WTC11 (cell line): ENCODE measurements around the gene IL1RN.

ENCODE experiments used
- RELA ChIP-seq: sonication (generic); formaldehyde crosslinking; IDR thresholded peaks from 2 replicates; pipeline ENCODE4 v1.8.1; 2022; ENCODE audit warnings: missing genetic modification reagents, mild to moderate bottlenecking, borderline replicate concordance
- ZNF121 ChIP-seq: sonication (generic); formaldehyde crosslinking; IDR thresholded peaks from 2 replicates; pipeline ENCODE4 v1.8.0; 2023; ENCODE audit warnings: missing genetic modification reagents
- TF ChIP-seq, protein P1 (sequence below): fragments of 200-600 bp; IDR thresholded peaks from 2 replicates; pipeline ENCODE4 v1.8.0; 2022; ENCODE audit warnings: antibody characterized with exemption

DNA sequence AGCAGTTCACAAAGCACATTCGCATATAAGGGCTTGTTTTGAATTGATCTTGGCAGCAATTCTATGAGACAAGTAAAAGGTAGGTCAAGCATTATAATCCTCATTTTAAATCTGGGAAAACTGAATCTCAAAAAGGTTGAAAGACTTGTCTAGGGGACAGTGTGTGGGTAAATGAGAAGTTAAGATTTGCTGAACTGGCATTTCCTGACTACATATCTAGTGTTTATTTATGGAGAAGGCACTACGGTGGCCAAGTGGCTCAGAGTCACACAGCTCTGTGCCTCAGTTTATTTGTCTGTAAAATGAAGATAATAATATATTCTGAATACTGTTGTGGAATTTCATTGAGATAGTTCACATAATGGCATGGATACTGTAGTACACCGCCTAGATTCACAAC lies 16.3 kb upstream of the IL1RN start:
- no peak for TF ChIP-seq RELA
- no peak for TF ChIP-seq ZNF121 (CRISPR knock-in tag)
- TF ChIP-seq, protein P1, sequence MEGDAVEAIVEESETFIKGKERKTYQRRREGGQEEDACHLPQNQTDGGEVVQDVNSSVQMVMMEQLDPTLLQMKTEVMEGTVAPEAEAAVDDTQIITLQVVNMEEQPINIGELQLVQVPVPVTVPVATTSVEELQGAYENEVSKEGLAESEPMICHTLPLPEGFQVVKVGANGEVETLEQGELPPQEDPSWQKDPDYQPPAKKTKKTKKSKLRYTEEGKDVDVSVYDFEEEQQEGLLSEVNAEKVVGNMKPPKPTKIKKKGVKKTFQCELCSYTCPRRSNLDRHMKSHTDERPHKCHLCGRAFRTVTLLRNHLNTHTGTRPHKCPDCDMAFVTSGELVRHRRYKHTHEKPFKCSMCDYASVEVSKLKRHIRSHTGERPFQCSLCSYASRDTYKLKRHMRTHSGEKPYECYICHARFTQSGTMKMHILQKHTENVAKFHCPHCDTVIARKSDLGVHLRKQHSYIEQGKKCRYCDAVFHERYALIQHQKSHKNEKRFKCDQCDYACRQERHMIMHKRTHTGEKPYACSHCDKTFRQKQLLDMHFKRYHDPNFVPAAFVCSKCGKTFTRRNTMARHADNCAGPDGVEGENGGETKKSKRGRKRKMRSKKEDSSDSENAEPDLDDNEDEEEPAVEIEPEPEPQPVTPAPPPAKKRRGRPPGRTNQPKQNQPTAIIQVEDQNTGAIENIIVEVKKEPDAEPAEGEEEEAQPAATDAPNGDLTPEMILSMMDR: no peak
